Liver (tissue), 9 donors: ENCODE data around the gene FHOD1. TPM values are rescaled to one million over a fixed set of nuclear protein-coding genes. Genes with fewer than 3 reads are reported as not detected.
A peak's percentile ranks its signal among the peaks of the same experiment; 100 is the strongest.

Experiments
- DNase-seq: peaks from one replicate; pipeline ENCODE4 v3.0.0-alpha.2; 2017; ENCODE audit warnings: low spot score
- H3K27ac ChIP-seq, 2 donors: one replicate each; pipeline ENCODE4 v1.7.0; 2013; ENCODE audit warnings: inconsistent platforms in 2 of 2, low read length in 2 of 2, control low read depth in 1 of 2, low read depth in 1 of 2, mild to moderate bottlenecking in 1 of 2
- H3K27me3 ChIP-seq, 4 donors: one replicate each; pipeline versions ENCODE4 v1.6.1 to v1.7.0; 2013; ENCODE audit warnings: low read length in 3 of 4, inconsistent platforms in 1 of 4, mild to moderate bottlenecking in 1 of 4, moderate library complexity in 1 of 4; ENCODE audit not compliant: control insufficient read depth in 4 of 4, insufficient read depth in 4 of 4
- H3K36me3 ChIP-seq, 4 donors: one replicate each; pipeline versions ENCODE4 v1.6.1 to v1.7.0; 2013; ENCODE audit warnings: low read length in 3 of 4, mild to moderate bottlenecking in 3 of 4, low read depth in 1 of 4, moderate library complexity in 1 of 4; ENCODE audit not compliant: control insufficient read depth in 4 of 4, insufficient read depth in 3 of 4
- H3K4me1 ChIP-seq, 4 donors: one replicate each; pipeline versions ENCODE4 v1.6.1 to v1.7.0; 2013; ENCODE audit warnings: low read length in 3 of 4, mild to moderate bottlenecking in 3 of 4, moderate library complexity in 1 of 4; ENCODE audit not compliant: control insufficient read depth in 4 of 4, insufficient read depth in 4 of 4
- H3K4me3 ChIP-seq, 3 donors: one replicate each; pipeline versions ENCODE4 v1.6.1 to v1.7.0; 2013; ENCODE audit warnings: low read length in 3 of 3, control low read depth in 1 of 3, low read depth in 1 of 3, mild to moderate bottlenecking in 1 of 3
- H3K9ac ChIP-seq, 2 donors: one replicate each; pipeline ENCODE4 v1.7.0; 2013; ENCODE audit warnings: low read length in 2 of 2, mild to moderate bottlenecking in 2 of 2, moderate library complexity in 2 of 2, control low read depth in 1 of 2, low read depth in 1 of 2
- H3K9me3 ChIP-seq, 4 donors: one replicate each; pipeline versions ENCODE4 v1.6.1 to v1.7.0; 2013; ENCODE audit warnings: low read length in 3 of 4; ENCODE audit not compliant: control insufficient read depth in 4 of 4
- EGR1 ChIP-seq, 2 donors: IDR thresholded peaks; 2 replicates each; pipeline ENCODE4 v1.6.1; 2016 to 2018; ENCODE audit warnings: antibody characterized with exemption in 2 of 2, low read depth in 2 of 2
- FOXA1 ChIP-seq: IDR thresholded peaks from 2 replicates; pipeline ENCODE4 v1.6.1; 2016; ENCODE audit warnings: antibody characterized with exemption
- FOXA2 ChIP-seq: IDR thresholded peaks from 2 replicates; pipeline ENCODE4 v1.6.1; 2016; ENCODE audit warnings: antibody characterized with exemption
- GABPA ChIP-seq, 2 donors: IDR thresholded peaks in 1 of 2; conservative IDR thresholded peaks in 1 of 2; 2 replicates each; pipeline ENCODE4 v1.6.1; 2016; ENCODE audit warnings: antibody characterized with exemption in 2 of 2, mild to moderate bottlenecking in 1 of 2, moderate library complexity in 1 of 2
- HNF4A ChIP-seq, 2 donors: conservative IDR thresholded peaks; 2 replicates each; pipeline ENCODE4 v1.6.1; 2016; ENCODE audit warnings: antibody characterized with exemption in 2 of 2, mild to moderate bottlenecking in 2 of 2
- HNF4G ChIP-seq: IDR thresholded peaks from 2 replicates; pipeline ENCODE4 v1.6.1; 2016; ENCODE audit warnings: antibody characterized with exemption
- JUND ChIP-seq, 2 donors: IDR thresholded peaks; 2 replicates each; pipeline ENCODE4 v1.6.1; 2016; ENCODE audit warnings: antibody characterized with exemption in 2 of 2
- NR2F2 ChIP-seq: IDR thresholded peaks from 2 replicates; pipeline ENCODE4 v1.6.1; 2016; ENCODE audit warnings: antibody characterized with exemption
- RAD21 ChIP-seq, 2 donors: IDR thresholded peaks; 2 replicates each; pipeline ENCODE4 v1.6.1; 2016; ENCODE audit warnings: antibody characterized with exemption in 2 of 2, mild to moderate bottlenecking in 2 of 2
- RXRA ChIP-seq, 2 donors: IDR thresholded peaks; 2 replicates each; pipeline ENCODE4 v1.6.1; 2017 to 2018; ENCODE audit warnings: antibody characterized with exemption in 2 of 2, mild to moderate bottlenecking in 1 of 2
- SP1 ChIP-seq: IDR thresholded peaks from 2 replicates; pipeline ENCODE4 v1.6.1; 2018; ENCODE audit warnings: antibody characterized with exemption, mild to moderate bottlenecking
- TAF1 ChIP-seq: conservative IDR thresholded peaks from 2 replicates; pipeline ENCODE4 v1.6.1; 2016; ENCODE audit warnings: antibody characterized with exemption, mild to moderate bottlenecking
- YY1 ChIP-seq: IDR thresholded peaks from 2 replicates; pipeline ENCODE4 v1.6.1; 2016; ENCODE audit warnings: antibody characterized with exemption, mild to moderate bottlenecking
- WGBS: extraction: QIAGEN DNeasy Blood & Tissue Kit; methylation state at CpG from one replicate; pipeline ENCODE4 v1.1.7; 2013; 5-methylcytosine and 5-hydroxymethylcytosine counted together
- polyA plus RNA-seq, 2 donors: library from polyadenylated mRNA; stranded (reverse) in 1 of 2; unstranded in 1 of 2; fragments of 200-250 nt in 1 of 2; fragments of >200 nt in 1 of 2; fragmentation: Nextera tagmentation in 1 of 2; extraction: Ambion mirVana in 1 of 2; gene quantifications; one replicate each; pipeline versions ENCODE4 v1.2.1 to v1.2.3, GENCODE V29; 2013 to 2015
- total RNA-seq, 2 donors: library from RNA; depleted of rRNA; stranded (reverse); fragments of >200 nt; gene quantifications; one replicate each; pipeline ENCODE4 v1.2.3, GENCODE V29; 2014
- TF ChIP-seq, protein P1 (sequence below): IDR thresholded peaks from 2 replicates; pipeline ENCODE4 v1.6.1; 2016; ENCODE audit warnings: antibody characterized with exemption
- TF ChIP-seq, protein P2 (sequence below): IDR thresholded peaks from 2 replicates; pipeline ENCODE4 v1.6.1; 2016; ENCODE audit warnings: antibody characterized with exemption, mild to moderate bottlenecking
- TF ChIP-seq, protein P3 (sequence below): fragments of 150-350 bp; IDR thresholded peaks from 2 replicates; pipeline ENCODE4 v1.5.1; 2017; ENCODE audit warnings: improper control_type of control experiment, low read depth, low read length; ENCODE audit not compliant: missing input control
- TF ChIP-seq, protein P4 (sequence below): IDR thresholded peaks from 2 replicates; pipeline ENCODE4 v1.6.1; 2016; ENCODE audit warnings: antibody characterized with exemption
- TF ChIP-seq, protein P5 (sequence below): IDR thresholded peaks from 2 replicates; pipeline ENCODE4 v1.6.1; 2016; ENCODE audit warnings: antibody characterized with exemption
- donor health status: healthy.
- donor health status: healthy.
- donor health status: healthy.
- donor health status: healthy.
- donor health status: healthy.

The FHOD1 gene
- total and polyA plus RNA-seq, 4 donors, result 2.2 to 6.4 (median 4.1) TPM

DNA sequence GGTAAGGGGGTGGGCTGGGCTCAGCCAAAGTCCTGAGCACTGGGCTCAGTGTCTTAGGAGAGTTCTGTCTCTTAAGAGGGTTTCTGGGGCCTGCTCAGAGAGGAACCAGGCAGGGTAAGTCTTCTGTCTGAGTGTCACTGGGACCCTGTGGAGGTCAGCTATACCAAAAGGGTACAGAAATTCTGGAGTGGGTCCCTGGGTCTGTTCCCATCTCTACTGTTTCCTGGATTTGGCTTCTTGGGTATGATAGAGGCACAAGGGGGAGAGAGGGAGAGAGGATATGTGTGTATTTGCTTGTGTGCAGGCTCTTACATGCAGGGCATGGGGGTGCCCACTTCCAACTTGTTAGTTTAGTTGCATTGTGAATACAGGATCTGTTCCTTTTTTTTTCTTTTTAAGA is 53.7 kb downstream of the FHOD1 start:
- TF ChIP-seq FOXA2 (no peak), SP1 (no peak), YY1 (no peak), HNF4A (conservative IDR thresholded peaks at IDR 0.05) (no peak), GABPA (IDR thresholded peaks at IDR 0.05 in 1 of 2, conservative IDR thresholded peaks at IDR 0.05 in 1 of 2) (no peak), RXRA (IDR thresholded peaks at IDR 0.05) (no peak), EGR1 (IDR thresholded peaks at IDR 0.05; ENCODE audit: low read depth in 2 of 2) (no peak), RAD21 (IDR thresholded peaks at IDR 0.05) (no peak), TAF1 (no peak)
- TF ChIP-seq, protein P1, sequence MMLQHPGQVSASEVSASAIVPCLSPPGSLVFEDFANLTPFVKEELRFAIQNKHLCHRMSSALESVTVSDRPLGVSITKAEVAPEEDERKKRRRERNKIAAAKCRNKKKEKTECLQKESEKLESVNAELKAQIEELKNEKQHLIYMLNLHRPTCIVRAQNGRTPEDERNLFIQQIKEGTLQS, result no peak
- TF ChIP-seq, protein P2, sequence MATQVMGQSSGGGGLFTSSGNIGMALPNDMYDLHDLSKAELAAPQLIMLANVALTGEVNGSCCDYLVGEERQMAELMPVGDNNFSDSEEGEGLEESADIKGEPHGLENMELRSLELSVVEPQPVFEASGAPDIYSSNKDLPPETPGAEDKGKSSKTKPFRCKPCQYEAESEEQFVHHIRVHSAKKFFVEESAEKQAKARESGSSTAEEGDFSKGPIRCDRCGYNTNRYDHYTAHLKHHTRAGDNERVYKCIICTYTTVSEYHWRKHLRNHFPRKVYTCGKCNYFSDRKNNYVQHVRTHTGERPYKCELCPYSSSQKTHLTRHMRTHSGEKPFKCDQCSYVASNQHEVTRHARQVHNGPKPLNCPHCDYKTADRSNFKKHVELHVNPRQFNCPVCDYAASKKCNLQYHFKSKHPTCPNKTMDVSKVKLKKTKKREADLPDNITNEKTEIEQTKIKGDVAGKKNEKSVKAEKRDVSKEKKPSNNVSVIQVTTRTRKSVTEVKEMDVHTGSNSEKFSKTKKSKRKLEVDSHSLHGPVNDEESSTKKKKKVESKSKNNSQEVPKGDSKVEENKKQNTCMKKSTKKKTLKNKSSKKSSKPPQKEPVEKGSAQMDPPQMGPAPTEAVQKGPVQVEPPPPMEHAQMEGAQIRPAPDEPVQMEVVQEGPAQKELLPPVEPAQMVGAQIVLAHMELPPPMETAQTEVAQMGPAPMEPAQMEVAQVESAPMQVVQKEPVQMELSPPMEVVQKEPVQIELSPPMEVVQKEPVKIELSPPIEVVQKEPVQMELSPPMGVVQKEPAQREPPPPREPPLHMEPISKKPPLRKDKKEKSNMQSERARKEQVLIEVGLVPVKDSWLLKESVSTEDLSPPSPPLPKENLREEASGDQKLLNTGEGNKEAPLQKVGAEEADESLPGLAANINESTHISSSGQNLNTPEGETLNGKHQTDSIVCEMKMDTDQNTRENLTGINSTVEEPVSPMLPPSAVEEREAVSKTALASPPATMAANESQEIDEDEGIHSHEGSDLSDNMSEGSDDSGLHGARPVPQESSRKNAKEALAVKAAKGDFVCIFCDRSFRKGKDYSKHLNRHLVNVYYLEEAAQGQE, result no peak
- TF ChIP-seq, protein P3, sequence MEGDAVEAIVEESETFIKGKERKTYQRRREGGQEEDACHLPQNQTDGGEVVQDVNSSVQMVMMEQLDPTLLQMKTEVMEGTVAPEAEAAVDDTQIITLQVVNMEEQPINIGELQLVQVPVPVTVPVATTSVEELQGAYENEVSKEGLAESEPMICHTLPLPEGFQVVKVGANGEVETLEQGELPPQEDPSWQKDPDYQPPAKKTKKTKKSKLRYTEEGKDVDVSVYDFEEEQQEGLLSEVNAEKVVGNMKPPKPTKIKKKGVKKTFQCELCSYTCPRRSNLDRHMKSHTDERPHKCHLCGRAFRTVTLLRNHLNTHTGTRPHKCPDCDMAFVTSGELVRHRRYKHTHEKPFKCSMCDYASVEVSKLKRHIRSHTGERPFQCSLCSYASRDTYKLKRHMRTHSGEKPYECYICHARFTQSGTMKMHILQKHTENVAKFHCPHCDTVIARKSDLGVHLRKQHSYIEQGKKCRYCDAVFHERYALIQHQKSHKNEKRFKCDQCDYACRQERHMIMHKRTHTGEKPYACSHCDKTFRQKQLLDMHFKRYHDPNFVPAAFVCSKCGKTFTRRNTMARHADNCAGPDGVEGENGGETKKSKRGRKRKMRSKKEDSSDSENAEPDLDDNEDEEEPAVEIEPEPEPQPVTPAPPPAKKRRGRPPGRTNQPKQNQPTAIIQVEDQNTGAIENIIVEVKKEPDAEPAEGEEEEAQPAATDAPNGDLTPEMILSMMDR, result no peak
- Histone ChIP-seq H3K4me1 (peaks cover 8 to 31% (median 25%) of the 10 kb centered on the region in 4 donors), H3K9ac (peak overlapping the region in 1 of 2 donors; percentile 96), H3K4me3 (peak overlapping the region in 1 of 3 donors; percentile 88), H3K9me3 (no peaks in the 10 kb centered on the region), H3K27me3 (no peaks in the 10 kb centered on the region), H3K27ac (no peak overlapping the region), H3K36me3 (peaks cover 11 to 42% (median 27%) of the 10 kb centered on the region in 4 donors)
- DNase-seq, result no peak

DNA sequence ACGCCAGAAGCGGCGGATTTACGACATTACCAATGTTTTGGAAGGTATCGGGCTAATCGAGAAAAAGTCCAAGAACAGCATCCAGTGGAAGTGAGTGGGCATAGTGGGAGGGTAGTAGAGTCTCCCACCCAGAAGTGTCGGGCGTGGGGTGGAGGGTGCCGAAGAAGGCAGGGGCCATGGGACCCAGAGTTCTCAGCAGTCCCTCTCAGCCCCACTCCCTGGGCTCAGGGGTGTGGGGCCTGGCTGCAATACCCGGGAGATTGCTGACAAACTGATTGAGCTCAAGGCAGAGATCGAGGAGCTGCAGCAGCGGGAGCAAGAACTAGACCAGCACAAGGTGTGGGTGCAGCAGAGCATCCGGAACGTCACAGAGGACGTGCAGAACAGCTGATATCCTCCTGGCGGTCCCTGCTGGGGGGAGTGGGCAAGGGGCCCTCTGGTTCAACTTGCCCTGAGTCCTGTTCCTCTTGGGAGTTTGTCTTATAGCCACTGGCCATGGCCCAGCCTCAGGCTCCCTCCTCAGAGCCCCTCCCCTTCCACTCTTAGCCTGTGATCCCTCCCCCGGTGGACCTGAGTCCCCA is 54.4 kb downstream of the FHOD1 start:
- no peaks in the 10 kb centered on the region for H3K27me3 ChIP-seq
- H3K9ac ChIP-seq, result peak overlapping the region; percentile 90 to 96
- peak overlapping the region in 1 of 2 donors; percentile 33 for H3K27ac ChIP-seq
- peak; percentile 47 for DNase-seq
- WGBS, result 30% methylated on average over 17 of the region's 17 CpGs
- peaks cover 11 to 38% (median 26%) of the 10 kb centered on the region in 4 donors for H3K36me3 ChIP-seq
- H3K9me3 ChIP-seq, result no peaks in the 10 kb centered on the region
- TF ChIP-seq, protein P1, result no peak
- no peak for TF ChIP-seq HNF4G
- no peak for TF ChIP-seq JUND (IDR thresholded peaks at IDR 0.05)
- TF ChIP-seq SP1, result no peak
- no peak for TF ChIP-seq HNF4A (conservative IDR thresholded peaks at IDR 0.05)
- TF ChIP-seq, protein P4, sequence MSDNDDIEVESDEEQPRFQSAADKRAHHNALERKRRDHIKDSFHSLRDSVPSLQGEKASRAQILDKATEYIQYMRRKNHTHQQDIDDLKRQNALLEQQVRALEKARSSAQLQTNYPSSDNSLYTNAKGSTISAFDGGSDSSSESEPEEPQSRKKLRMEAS, result no peak
- TF ChIP-seq FOXA1, result no peak
- no peak for TF ChIP-seq NR2F2
- TF ChIP-seq FOXA2, result no peak
- no peak for TF ChIP-seq RAD21 (IDR thresholded peaks at IDR 0.05)
- TF ChIP-seq, protein P3, result no peak
- TF ChIP-seq RXRA (IDR thresholded peaks at IDR 0.05), result no peak
- TF ChIP-seq, protein P5, sequence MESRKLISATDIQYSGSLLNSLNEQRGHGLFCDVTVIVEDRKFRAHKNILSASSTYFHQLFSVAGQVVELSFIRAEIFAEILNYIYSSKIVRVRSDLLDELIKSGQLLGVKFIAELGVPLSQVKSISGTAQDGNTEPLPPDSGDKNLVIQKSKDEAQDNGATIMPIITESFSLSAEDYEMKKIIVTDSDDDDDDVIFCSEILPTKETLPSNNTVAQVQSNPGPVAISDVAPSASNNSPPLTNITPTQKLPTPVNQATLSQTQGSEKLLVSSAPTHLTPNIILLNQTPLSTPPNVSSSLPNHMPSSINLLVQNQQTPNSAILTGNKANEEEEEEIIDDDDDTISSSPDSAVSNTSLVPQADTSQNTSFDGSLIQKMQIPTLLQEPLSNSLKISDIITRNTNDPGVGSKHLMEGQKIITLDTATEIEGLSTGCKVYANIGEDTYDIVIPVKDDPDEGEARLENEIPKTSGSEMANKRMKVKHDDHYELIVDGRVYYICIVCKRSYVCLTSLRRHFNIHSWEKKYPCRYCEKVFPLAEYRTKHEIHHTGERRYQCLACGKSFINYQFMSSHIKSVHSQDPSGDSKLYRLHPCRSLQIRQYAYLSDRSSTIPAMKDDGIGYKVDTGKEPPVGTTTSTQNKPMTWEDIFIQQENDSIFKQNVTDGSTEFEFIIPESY, result no peak
- H3K4me3 ChIP-seq, result peak overlapping the region; percentile 88 to 97 (median 92)
- H3K4me1 ChIP-seq, result peaks cover 8 to 26% (median 22%) of the 10 kb centered on the region in 4 donors
